Measurements from ENCODE around the gene PGA5.

The PGA5 gene

DNA sequence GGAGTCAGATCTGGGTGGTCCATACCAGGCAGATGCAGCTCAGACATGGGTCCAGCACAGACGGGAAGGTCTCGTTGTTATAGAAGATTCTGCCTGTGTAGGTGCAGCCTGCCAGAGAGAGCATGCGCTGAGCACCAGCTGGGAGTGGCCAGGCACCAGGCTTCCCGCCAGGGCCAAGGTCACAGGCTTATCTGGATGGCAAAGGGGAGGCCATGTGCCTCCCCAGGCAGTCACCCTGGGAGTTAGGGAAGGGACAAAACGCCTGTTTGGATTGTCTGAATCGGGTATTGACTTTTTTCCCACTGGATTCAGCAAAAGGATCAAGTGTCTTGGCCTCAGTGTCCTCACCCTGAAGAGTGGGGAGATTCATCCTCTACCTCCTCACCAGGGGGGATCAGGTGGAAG, 26.5 kb downstream of the PGA5 start:
- DNase-seq (ENCODE audit: low spot score) = no peak

DNA sequence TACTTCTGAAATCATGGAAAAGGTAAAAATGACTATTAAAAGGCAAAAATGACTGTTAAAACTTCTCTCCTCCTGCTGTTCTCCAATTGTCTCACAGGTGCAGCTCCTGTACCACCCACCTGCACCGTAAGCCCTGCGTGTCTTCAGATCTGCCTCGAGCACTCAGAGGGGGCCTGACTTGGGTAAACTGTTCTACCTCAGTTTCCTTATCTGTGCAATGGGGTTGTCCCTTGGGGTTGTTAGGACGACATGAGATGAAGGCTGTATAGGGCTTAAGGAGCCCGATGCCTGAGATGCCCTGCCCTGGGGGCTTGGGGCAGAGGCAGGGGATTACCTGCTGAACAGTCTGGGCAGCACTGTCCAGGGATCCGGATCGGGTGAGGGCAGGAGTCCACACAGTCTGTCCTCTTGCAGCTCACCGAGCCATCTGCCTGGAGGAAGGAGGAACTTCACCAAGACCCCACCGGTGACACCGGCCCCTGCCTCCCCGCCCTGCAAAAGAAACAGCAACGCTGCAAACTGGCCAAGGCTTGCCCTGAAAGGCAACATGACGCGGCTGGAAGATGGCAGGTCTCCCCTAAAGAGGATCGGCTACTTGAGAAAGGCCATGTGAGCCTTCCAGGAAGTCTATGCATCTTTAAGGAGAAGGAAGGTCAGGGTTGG, 27.7 kb downstream of the PGA5 start:
- no peak for DNase-seq (ENCODE audit: low spot score)

DNA sequence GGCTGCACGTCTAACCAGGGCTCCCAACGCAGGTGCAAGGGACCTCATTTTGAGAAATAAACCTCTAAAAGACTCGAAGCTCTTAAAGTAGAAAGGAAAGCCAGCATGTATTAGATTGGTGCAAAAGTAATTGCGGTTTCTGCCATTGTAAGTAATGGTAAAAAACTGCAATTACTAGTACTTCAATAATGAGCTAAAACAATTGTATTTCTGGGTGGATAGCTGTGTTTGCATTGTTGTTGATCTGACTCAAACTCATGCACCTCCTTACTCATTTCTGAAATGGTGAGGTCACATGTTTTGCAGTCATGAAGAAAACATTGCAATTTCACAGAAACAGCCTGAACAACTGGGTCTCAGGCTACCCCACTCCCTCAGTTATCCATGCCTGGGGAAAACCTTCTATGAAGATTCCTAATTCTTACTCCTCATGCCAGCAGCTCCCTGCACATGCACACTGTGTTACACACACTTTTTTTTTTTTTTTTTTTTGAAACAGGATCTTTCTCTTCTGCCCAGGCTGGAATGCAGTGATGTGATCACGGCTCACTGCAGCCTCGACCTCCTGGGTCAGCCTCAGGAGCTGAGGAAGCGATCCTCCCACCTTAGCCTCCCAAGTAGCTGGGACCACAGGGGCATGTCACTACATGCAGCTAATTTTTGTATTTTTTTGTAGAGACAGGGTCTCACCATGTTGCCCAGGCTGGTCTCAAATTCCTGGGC, 29.5 kb downstream of the PGA5 start:
- no peak for DNase-seq (ENCODE audit: low spot score)

DNA sequence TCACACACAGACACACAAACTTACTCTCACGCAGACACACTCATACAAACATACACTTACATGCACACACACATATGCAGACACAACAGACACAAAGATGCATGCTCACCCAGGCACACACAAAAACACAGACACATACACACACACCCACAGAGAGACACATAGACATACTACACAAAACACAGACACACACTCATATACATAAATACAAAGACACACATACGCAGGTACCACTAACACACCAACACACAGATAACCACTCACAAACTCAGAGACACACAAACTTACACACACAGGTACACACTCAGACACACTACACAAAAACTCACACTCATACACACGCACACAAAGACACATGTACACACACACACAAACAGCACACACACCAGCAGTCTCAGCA, 31.8 kb downstream of the PGA5 start:
- DNase-seq (ENCODE audit: low spot score) = no peak

DNA sequence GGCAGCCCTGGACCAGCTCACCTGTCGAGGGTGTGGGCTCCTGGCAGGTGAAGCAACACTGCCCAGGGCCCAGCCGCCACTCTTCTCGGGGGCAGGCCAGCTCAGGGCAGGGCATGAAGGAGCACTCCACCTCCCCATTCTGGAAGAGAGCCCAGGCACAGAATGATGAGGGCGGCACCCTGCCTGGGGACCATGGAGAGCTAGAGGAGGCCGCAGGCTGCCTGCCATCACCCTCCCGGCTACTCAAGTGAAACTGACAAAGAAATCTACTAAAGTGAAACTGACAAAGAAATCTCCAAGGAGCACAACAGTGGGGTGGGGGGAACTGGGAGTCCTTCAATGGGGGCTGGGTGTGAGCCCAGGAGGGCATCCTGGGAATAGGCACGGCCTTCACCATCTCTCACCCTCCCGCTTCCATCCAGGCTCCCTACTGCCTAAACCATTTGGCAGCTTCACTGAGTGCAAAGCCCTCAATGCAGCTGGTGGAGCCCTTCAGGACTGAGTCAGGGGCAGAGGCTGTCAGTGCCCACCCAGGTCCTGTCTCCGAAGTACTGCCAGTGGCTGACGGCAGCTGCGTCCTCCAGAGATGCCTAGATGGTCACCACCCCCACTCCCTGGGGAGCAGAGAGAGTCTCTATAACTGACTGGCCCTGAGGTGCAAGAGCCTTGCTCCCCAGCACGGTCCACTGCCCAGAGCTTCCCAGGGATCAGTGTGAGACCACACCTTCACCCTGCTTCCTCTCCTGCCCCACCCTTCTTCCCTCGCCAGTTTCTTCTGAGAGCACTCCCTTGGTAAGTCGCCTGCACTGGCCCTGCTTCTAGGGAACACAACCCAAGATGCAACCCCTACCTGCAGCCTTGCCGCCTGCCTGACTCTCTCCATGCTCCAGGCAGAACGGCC, 32.5 kb downstream of the PGA5 start:
- no peak for DNase-seq (ENCODE audit: low spot score)

DNA sequence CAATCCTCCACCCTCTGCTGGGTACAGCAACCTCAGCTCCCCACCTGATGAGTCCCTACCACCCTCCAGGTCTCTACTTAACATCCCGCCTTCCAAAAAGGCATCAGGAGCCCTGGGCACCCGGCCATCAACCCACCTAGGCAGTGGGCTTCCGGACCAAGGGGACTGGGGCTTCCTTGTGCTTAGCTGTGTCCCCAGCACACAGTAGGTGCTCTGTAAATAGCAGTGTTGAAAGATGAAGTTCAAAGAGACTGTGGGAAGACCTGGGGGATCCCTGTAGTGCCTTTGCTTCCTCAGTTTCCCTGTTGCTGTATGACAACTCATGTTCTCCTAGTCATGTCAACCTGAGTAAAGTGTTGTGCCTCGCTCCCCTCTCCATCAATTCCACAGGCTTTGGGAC, 33.1 kb downstream of the PGA5 start:
- no peak for DNase-seq (ENCODE audit: low spot score)

DNA sequence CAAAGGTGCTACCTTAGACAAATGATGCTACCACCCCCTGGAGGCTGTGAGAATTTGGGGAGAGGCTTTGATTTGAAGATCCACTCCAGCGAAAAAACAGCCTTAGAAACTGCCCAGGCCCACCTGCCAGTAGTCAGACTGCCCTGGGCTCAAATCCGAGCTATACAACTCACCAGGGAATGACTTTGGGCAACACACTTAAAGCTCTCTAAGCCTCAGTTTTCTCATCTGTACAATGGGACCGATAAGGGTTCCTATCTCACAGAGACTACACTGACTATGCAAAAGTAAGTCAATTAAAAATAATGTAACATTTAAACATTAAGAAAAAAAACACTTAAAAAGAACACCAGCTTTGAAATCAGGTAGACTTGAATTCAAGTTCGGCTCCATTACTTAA, 34.2 kb downstream of the PGA5 start:
- DNase-seq (ENCODE audit: low spot score) = no peak

DNA sequence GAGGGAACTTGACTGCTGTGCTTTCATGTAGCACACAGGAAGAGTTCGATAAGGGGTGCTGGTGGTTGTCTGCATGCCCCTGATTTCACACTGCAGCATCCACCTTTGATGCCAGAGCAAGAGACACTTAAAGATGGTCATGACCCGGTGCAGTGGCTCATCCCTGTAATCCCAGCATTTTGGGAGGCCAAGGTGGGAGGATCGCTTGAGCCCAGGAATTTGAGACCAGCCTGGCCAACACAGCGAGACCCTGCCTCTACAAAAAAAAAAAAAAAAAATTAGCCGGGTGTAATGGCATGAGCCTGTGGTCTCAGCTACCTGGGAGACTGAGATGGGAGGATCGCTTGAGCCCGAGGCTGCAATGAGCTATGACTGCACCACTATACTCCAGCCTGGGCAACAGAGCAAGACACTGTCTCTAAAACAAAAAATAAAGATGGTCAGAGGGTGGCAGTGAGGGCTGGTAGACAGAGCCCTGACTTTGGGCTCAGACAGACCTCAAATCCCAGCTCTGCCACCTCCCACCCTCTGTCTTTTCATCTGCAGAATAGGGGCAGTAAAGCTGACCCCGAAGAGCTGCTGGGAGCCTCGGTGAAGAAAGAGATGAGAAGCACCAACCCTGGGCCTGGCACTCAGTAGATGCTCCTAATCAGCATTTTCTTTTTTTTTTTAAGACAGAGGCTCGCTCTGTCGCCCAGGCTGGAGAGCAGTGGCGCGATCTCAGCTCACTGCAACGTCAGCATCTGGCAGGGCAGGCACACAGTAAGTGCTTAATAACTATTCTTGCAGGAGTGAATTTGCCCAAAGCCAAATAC, 36.4 kb downstream of the PGA5 start:
- no peak for DNase-seq (ENCODE audit: low spot score)

DNA sequence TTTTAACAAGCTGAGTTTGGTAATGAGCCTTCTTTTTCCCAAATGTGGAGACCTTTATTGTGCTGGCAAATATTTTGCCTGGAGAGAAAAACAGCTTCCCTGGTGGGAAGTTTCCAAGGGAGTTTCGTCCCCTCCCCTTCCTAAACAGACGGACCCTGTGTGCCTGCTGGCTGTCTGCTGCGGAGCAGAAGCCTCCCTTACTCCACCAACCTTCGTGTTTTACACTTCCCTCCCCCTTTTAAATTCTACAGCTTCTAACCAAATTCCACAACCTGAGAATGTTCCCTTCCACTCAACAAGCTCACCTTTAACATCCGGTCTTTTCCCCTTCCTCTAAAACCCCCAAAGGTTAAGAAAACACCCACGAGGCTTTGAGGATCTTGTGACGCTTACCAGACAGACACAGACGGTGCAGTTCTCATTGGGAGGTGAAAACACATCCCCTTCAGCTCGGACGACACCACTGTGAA, 37.1 kb downstream of the PGA5 start:
- no peak for DNase-seq (ENCODE audit: low spot score)

DNA sequence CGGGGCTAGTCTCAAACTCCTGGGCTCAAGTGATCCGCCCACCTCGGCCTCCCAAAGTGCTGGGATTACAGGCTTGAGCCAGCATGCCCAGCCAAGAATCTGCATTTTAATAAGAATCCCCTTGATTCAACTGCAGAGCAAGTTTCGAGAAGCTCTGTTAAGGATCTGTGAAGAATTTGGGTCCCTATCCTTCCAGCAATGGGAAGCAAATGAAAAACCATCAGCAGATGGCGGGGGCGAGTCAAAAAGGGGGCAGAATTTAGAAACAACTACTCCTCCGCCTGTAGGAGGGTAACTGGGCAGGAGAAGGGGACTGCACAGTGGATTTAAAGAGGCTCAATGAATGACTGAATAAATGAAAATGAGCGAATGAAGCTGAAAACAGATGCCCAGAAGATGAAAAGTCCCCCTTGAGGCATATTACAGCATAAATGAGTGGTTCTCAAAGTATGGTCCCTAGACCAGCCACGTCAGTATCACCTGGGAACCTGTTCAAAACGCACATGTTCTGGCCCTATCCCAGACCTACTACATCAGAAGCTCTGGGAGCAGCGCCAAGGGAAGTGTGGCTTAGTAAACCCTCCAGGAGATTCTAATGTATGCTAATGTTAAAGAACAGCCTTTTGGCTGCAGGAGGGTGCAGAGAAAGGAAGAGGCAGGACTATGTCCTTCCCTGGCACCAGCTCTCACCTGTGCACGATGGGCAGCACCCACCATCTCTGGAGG, 39.1 kb downstream of the PGA5 start:
- no peak for DNase-seq (ENCODE audit: low spot score)

DNA sequence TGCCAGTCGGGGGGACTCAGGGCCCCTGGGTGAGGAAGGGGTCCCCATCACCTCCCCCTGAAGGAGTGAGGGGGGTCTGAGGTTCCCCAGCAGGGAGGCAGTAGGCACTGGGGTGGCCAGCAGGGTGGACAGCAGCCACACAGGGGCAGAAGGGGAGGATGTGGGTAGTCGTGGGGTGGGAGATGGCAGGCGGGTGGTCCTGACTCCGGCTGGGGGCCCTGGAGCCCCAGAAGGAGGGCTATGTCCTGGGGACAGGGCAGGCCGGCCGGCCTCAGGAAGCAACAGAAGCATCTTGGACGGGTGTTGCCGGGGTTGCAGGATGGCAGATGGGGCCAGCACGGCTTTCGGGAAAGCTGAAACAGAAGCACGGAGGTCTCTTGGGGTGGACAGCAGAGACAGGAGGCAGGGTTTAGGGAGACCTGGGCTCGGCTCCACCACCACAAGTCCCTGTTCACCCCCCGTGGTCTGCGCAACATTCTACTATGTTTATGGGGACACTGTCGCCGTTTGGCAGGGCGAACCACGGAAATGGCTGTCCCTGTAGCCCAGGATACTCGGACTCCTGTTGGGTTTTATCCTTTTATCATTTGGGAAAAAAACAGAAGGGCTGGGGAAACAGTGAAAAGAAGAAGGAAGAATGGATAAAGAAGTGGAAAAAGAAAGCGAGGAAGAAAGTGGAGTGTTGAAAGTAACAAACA, 40.1 kb downstream of the PGA5 start:
- no peak for DNase-seq (ENCODE audit: low spot score)

DNA sequence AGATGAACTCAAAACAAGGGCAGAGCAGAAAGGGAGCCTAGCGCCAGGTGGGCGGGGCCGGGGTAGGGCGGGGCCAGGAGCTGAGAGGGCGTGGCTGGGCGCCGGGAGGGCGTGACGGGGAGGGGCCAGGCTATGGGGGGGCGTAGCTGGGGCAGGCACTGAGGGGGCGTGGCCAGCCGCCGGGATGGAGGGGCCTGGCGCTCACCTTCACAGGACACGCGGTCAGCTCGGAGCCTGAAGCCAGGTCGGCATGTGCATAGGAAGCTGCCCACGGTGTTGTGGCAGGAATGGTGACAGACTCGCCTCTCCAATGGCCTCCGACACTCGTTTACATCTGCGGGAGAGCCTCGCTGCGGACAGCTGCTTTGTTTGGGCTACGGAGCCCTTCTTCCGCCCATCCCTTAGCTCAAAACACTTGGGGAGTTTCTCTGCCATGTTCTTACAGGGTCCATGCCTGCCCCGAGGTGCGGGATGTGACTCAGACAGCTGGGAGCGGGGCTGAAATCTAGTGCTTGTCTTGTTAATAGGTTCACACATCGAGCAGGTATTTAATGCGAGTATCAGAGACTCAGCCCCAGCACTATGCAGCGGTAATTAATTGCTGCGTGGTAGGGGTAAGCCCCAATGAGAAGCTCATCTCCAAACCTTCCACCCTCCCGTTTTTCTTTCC, 40.7 kb downstream of the PGA5 start:
- no peak for DNase-seq (ENCODE audit: low spot score)

DNA sequence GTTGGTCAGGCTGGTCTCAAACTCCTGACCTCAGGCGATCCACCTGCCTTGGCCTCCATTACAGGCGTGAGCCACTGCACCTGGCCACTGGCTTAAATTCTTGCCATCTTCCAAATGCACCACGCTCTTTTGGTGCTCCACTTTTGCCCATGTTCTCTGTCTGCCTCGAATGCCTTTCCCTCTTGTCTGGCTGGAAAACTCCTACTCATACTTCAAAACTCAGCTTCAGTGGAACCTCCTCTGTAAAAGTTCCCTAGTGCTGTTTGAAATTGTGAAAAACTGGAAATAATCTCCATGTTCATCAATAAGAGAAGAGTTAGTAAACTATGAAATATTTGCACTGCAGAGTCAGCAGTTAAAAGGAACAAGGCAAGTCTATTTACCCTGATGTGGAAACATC, 42.6 kb downstream of the PGA5 start:
- no peak for DNase-seq (ENCODE audit: low spot score)

DNA sequence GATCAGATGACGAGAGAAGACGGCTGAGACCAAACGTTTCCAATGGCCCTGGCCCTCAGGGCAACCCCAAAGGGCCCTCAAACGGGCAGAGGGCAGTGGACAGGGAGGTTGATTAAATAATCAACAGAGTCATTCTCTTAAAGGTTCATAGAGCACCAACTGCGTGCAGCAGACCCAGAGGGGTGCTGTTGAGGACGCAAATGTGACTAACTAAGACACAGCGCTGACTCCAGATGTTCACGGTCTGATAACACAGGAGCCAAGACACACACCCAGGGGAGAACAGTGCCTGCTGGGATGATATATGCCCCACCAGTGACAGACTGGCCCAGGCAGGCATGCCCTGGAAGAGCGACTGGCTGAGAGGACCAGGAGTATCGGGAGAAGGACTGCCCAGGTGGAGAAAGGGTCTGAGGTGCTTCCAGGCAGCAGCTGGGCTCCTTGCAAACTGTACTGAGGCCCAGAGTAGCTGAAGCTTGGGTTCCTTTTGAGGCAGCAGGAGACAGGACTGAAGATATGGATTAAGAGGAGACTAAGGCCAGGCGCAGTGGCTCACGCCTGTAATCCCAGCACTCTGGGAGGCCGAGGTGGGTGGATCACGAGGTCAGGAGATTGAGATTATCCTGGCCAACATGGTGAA, 46.5 kb downstream of the PGA5 start:
- DNase-seq (ENCODE audit: low spot score) = no peak

DNA sequence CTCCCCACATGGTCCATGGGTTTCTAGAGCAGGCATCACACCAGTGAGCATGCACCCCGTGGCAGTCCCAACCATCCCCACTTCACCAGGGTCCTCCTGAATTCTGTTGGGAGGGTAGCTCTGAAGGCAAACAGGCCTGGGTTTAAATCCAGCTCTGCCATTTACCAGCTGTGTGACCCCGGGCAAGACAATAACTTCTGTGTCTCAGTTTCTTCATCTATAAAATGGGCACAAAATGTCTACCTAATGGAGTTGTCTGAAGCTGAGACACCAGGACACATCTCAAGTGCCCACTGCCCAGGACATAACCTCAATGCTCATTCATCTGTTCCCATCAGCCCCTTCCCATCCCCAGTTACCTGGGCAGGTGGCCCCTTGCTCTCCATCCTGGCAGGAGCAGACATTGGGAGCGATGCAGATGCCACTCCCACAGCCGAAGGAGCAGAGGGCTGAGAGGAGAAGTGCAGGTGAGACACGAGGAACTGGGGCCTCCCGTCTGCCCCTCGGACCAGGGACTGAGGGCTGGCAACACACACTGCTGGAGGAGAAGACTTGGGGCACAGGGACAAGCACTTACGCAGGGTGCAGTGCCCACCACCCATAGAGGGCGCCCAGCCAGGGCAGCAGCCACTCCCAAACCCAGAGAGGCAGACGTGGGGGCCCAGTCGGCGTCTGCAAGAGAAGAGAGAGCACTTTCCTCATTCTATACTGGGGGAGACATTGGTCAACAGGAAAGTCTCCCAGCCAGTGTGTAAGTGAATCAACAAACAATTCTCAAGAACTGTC, 50.1 kb downstream of the PGA5 start:
- DNase-seq (ENCODE audit: low spot score) = no peak

DNA sequence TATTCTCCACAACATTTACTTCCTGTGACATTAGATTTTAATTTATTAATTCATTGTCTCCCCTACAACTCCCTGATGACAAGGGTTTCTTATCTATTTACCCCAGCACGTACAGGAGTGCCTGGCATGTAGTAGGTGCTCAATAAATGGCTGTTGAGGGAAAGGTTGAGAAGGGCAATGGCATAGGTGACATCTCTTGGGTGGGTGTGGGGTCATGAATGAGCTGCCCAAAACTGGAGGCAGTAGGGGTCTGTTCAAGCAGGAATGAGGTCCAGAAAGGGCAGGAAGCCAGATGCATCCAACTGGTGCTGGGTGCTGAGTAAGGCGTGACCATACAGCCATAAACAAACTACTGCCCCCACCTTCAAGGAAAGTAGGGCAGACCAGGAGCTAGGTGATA, 51.4 kb downstream of the PGA5 start:
- no peak for DNase-seq (ENCODE audit: low spot score)

DNA sequence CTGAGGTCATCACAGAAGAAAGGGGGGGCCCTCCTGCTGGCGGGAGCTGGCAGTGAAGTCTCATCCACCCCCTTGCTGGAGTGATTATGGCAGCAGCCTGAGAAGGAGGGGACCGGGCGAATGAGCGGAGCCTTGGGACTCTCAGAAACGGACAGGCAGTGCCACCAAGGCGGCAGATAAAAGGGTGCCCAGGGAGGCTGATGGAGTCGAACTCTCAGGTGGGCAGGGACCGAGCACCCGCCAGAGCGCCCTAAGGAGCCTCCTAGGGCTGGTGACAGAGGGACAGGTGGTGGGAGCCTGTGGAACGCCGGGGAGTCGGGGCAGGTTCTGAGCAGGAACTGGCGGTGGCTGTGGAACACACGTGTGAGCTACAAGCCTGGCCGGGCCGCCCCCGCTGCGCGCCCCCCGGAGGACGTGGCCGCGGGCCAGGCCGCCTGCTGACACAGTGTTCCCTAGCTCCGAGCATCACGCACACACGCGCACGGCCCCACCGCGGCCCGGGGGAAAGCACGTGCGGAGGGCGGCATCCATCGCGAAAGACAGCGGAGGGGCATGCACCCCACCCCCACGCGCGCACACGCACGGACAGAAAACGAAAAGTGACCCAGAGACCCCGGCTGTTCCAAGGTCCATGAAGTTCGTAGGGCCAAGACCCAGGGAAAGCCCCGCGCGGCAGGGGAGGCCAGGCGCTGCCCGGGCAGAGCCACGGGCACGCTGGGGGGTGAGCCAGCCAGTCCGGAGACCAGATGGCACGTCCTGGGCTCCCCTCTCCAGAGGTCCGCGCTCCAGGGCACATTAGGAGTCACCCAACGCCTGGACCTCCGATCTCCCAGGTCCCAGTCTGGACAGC, 53.1 kb downstream of the PGA5 start:
- no peak for DNase-seq (ENCODE audit: low spot score)

Measured in CD4-positive, alpha-beta T cell treated with Interleukin-6 at 100 ng/mL for 8 hours (primary cell).